VCaP (cell line): ENCODE data around the gene KMT2B.

Experiments used
- H3K27ac ChIP-seq: fragments of 450-650 bp; 2 replicates; pipeline ENCODE4 v1.5.1; 2017
- CTCF ChIP-seq: fragments of 450-650 bp; conservative IDR thresholded peaks from 2 replicates; pipeline ENCODE4 v1.5.1; 2017; ENCODE audit warnings: mild to moderate bottlenecking, moderate library complexity

KMT2B gene

GRCh38 chr19:35755550-35756376 is 38.0 kb downstream of the KMT2B start:
- no peak overlapping the region for H3K27ac ChIP-seq
- TF ChIP-seq CTCF: no peak

GRCh38 chr19:35756377-35757230 is 38.8 kb downstream of the KMT2B start, which contains the start of gene HSPB6:
TSS of gene HSPB6 (minus strand) at chr19:35757029. CDS start at chr19:35757008, 21 bp downstream.
- H3K27ac ChIP-seq: peak within 1 kb of the TSS; percentile 85
- no peak for TF ChIP-seq CTCF

GRCh38 chr19:35757231-35757748 is 39.5 kb downstream of the KMT2B start:
- H3K27ac ChIP-seq: peak overlapping the region; percentile 85
- TF ChIP-seq CTCF: no peak

- no peak for TF ChIP-seq CTCF
Observed at GRCh38 chr19:35757749-35758608, 40.2 kb downstream of the KMT2B start, which contains the start of gene PROSER3. TSS of gene PROSER3 (plus strand) at chr19:35758176. CDS start at chr19:35758216, 40 bp downstream.

GRCh38 chr19:35759697-35760096 is 41.9 kb downstream of the KMT2B start:
- TF ChIP-seq CTCF: no peak
- H3K27ac ChIP-seq: no peak overlapping the region

More at GRCh38 chr19:35757749-35758608, 40.2 kb downstream of the KMT2B start, which contains the start of gene PROSER3:
- peak within 1 kb of the TSS; percentile 85 for H3K27ac ChIP-seq

- no peak for TF ChIP-seq CTCF
- no peak overlapping the region for H3K27ac ChIP-seq
Observed at GRCh38 chr19:35760711-35761349, 43.0 kb downstream of the KMT2B start.
